Panc1 (cell line): ENCODE measurements around the gene THSD7B.

Experiments
- POLR2AphosphoS5 ChIP-seq: IDR thresholded peaks from 2 replicates; pipeline ENCODE4 v1.6.1; 2012; ENCODE audit warnings: mild to moderate bottlenecking, low read depth, low read length, moderate library complexity
- SIN3A ChIP-seq: IDR thresholded peaks from 2 replicates; pipeline ENCODE4 v1.6.1; 2012; ENCODE audit warnings: low read depth, mild to moderate bottlenecking, low read length, moderate library complexity, borderline replicate concordance; ENCODE audit not compliant: insufficient read depth
- TCF7L2 ChIP-seq: IDR thresholded peaks from 2 replicates; pipeline ENCODE4 v1.6.1; 2011; ENCODE audit warnings: mild to moderate bottlenecking, low read depth, low read length, inconsistent platforms
- TF ChIP-seq, protein P1 (sequence below): fragments of 450-650 bp; IDR thresholded peaks from 2 replicates; pipeline ENCODE4 v1.5.1; 2017; ENCODE audit warnings: mild to moderate bottlenecking
- TF ChIP-seq, protein P2 (sequence below), 2 experiments: IDR thresholded peaks; 2 replicates each; pipeline ENCODE4 v1.6.1; 2011 to 2012; ENCODE audit warnings: low read depth in 2 of 2, control low read depth in 1 of 2, low read length in 1 of 2, mild to moderate bottlenecking in 1 of 2, moderate library complexity in 1 of 2; ENCODE audit not compliant: insufficient read depth in 1 of 2

DNA sequence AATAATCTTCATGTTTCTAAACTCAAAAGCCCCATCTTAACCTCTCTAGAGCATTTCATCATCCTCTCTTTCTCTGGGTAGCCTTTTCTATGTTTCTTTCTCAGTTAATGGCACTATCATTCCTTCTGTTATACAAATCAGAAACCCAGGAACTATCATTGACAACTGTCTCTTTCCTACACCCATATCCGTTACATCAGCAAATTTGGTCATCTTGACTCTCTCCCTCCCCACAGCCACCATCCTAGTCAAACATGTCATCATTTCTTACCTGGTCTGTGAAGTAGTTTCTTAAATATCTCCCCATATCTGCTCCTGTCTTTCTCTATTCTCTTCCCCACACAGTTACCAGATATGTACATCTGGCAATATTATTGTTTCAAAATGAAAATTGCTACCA is 62.8 kb downstream of the THSD7B start:
- TF ChIP-seq POLR2AphosphoS5, result no peak
- TF ChIP-seq, protein P1, sequence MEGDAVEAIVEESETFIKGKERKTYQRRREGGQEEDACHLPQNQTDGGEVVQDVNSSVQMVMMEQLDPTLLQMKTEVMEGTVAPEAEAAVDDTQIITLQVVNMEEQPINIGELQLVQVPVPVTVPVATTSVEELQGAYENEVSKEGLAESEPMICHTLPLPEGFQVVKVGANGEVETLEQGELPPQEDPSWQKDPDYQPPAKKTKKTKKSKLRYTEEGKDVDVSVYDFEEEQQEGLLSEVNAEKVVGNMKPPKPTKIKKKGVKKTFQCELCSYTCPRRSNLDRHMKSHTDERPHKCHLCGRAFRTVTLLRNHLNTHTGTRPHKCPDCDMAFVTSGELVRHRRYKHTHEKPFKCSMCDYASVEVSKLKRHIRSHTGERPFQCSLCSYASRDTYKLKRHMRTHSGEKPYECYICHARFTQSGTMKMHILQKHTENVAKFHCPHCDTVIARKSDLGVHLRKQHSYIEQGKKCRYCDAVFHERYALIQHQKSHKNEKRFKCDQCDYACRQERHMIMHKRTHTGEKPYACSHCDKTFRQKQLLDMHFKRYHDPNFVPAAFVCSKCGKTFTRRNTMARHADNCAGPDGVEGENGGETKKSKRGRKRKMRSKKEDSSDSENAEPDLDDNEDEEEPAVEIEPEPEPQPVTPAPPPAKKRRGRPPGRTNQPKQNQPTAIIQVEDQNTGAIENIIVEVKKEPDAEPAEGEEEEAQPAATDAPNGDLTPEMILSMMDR, result no peak
- TF ChIP-seq, protein P2, sequence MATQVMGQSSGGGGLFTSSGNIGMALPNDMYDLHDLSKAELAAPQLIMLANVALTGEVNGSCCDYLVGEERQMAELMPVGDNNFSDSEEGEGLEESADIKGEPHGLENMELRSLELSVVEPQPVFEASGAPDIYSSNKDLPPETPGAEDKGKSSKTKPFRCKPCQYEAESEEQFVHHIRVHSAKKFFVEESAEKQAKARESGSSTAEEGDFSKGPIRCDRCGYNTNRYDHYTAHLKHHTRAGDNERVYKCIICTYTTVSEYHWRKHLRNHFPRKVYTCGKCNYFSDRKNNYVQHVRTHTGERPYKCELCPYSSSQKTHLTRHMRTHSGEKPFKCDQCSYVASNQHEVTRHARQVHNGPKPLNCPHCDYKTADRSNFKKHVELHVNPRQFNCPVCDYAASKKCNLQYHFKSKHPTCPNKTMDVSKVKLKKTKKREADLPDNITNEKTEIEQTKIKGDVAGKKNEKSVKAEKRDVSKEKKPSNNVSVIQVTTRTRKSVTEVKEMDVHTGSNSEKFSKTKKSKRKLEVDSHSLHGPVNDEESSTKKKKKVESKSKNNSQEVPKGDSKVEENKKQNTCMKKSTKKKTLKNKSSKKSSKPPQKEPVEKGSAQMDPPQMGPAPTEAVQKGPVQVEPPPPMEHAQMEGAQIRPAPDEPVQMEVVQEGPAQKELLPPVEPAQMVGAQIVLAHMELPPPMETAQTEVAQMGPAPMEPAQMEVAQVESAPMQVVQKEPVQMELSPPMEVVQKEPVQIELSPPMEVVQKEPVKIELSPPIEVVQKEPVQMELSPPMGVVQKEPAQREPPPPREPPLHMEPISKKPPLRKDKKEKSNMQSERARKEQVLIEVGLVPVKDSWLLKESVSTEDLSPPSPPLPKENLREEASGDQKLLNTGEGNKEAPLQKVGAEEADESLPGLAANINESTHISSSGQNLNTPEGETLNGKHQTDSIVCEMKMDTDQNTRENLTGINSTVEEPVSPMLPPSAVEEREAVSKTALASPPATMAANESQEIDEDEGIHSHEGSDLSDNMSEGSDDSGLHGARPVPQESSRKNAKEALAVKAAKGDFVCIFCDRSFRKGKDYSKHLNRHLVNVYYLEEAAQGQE (IDR thresholded peaks at IDR 0.05; ENCODE audit: insufficient read depth in 1 of 2, low read depth in 2 of 2, low read length in 1 of 2), result no peak
- TF ChIP-seq SIN3A, result no peak
- TF ChIP-seq TCF7L2, result no peak
